ENCODE data around the gene CFAP61. TPM values are rescaled to one million over a fixed set of nuclear protein-coding genes. Genes with fewer than 3 reads are reported as not detected.

Gene CFAP61
- total RNA-seq, 4 donors from 2014 or later: 0.68 to 3.7 (median 1.4) TPM

DNA sequence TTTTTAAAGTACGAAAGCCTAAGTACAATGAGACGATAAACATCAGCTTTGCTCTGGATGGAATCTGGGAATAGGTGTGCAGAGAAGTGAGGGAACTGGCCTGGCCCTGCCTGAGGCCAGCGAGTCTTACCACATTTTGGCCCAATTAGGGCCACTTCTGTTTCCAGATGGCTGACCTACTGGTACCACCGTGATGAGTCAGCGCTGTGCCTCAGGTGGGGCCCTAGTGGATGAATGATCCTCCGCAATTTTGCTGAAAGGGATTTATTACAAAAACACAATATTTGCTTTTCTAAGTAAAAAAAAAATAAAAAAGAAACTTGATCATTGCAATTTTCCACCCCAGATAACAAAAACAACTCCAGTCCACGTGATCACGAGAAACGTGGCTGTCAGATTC, 338.1 kb downstream of the CFAP61 start:
- TF ChIP-seq, protein P1, sequence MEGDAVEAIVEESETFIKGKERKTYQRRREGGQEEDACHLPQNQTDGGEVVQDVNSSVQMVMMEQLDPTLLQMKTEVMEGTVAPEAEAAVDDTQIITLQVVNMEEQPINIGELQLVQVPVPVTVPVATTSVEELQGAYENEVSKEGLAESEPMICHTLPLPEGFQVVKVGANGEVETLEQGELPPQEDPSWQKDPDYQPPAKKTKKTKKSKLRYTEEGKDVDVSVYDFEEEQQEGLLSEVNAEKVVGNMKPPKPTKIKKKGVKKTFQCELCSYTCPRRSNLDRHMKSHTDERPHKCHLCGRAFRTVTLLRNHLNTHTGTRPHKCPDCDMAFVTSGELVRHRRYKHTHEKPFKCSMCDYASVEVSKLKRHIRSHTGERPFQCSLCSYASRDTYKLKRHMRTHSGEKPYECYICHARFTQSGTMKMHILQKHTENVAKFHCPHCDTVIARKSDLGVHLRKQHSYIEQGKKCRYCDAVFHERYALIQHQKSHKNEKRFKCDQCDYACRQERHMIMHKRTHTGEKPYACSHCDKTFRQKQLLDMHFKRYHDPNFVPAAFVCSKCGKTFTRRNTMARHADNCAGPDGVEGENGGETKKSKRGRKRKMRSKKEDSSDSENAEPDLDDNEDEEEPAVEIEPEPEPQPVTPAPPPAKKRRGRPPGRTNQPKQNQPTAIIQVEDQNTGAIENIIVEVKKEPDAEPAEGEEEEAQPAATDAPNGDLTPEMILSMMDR (IDR thresholded peaks at IDR 0.05; ENCODE audit: low read depth): no peak

DNA sequence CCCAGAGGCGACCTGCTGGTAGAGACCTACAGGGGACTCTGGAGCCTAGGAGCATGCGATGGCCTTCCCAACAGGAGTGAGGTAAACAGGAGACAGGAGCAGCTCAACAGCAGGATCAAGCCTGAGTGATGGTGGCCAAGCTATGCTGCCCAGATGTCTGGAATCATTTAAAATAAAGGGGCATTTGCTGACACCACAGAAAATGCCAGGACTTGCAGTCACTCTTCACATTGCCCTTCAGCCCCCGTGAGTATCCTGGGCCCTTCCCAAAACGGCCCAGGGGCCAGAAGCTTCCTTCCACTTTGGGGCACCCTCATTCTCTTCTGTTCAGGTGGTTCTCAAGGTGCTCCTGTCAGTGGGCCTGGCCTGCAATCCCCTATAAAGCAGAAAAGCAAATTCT, 338.8 kb downstream of the CFAP61 start:
- TF ChIP-seq, protein P1 (IDR thresholded peaks at IDR 0.05; ENCODE audit: low read depth): no peak

DNA sequence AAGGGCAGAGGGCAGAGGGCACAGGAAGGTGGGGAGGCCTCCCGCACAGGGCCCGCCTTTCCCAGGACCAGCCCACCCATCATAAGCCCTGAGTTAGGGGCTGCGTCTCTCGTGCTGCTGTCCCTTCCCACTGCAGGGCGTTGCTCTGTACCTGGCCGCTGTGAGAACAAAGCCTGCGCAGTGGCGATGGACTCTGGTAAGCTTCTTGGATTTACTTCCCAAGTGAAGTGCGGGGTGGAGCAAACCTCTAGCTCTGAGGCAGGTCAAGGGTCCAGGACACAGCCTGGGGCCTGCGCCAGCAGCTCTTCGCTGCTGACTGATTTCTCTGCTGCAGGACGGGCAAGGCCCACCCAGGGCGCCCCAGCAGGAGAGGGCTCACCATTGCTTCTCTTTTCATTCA, 339.4 kb downstream of the CFAP61 start:
- TF ChIP-seq, protein P1 (IDR thresholded peaks at IDR 0.05; ENCODE audit: low read depth): no peak

DNA sequence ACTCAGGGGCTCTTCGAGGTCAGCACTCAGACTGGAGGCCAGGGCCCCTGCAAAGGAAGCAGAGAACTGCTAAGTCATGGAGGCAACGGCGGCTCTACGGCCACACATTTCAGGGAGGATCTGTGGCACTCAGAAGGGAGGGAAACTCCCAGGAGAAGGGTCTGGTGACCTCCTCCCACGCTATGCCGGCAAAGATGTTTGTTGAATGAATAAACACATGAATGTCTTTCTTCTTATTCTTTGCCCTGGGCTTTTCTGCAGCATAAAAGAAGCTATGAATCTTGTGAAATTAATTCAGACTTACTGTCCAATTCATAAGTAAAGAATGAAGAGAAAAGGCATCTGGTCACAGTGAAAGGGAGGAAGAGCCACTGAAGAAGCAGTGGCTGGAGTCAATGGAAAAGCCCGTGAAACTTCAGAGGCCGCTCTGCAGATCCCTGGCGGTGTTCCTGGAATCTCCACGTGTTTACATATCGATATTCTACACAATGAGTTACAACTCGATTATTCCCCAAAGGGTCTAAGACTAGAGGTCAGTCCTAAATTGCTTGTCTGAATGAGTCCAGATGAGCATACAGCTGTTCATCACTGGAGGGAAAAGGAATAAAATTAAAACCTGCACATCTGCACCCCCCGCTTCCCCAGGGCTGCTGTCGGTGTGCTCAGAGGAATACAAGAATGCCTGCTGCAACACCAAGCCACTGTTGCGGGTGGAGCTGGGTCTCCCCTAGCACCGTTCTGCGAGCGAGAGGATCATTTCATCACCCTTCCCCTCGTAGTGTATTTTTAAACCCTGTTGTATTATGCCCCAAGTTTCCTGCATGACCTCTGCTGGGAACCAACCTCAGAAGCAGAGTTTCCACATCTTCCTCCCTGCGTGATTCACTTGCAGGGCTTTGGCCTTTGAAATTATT, 341.1 kb downstream of the CFAP61 start:
- TF ChIP-seq, protein P1 (IDR thresholded peaks at IDR 0.05; ENCODE audit: low read depth): no peak

DNA sequence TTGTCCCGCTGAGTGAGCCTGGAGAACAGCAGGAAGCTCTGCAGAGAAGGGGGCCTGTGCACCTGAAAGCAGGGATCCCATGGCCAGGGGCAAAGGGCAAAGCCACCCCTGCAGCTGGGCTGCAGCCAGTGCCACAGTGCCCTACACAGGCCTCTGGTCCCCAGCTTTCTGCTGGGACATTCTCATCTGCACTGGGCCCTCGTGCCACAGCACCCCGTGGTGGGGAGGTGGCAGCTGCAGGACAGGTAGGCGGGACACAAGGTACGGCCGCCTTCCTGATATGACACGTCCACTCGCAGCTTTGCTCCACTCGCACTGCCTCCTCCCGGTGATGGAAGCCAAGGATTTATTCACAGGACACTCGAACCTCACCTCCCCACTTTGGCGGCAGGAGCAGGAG, 342.8 kb downstream of the CFAP61 start:
- TF ChIP-seq, protein P1 (IDR thresholded peaks at IDR 0.05; ENCODE audit: low read depth): no peak

DNA sequence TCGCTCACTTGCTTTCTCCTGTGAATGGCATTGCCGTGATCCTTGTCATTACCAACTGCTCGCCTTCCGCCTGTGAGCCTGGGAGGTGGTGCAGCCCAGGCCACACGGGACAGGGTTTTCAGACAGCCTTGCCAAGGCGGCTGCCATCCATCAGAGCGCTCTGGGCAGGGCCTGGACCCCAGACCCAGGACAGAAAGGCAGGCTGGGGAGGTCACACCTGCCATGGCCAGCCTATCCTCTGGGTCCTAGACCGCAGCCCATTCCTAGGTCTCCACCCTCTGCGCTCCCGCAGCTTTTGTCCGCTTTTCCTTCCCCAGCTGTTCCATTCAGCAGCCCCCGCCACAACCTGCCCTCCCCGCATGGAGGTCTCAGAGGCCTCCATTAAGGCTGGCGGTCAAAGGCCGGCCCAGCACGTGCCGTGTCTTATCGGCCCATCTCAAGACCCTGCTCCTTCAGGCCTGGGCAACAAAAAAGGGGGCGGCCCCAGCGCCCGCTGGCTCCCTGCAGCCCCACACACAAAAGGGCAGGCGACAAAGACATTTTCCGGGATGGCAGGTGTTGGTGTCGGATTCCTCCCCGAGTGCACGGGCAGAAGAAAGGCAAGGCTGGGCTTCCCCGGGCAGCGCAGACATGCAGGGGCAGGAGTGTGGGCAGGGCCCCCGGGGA, 343.7 kb downstream of the CFAP61 start:
- TF ChIP-seq, protein P1 (IDR thresholded peaks at IDR 0.05; ENCODE audit: low read depth): no peak

DNA sequence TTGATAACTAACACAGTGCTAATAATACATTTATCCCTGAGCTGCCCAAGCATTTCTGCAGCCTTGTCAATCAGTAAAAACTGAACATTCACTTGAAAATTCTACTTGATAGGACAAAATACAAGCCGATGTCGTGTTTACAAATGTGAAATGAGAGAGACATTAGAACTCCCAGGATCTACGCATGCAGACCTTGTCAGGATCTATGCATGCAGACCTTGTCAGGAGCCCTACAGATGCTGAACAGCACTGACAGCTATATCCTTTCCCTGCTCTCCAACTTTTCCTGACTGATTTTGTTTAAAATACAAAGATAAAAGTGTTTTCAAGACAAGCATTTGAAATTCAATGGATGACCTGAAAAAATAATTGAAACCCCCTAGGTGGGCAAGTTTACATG, 344.5 kb downstream of the CFAP61 start:
- TF ChIP-seq, protein P1 (IDR thresholded peaks at IDR 0.05; ENCODE audit: low read depth): no peak
